Rectal smooth muscle tissue (tissue), 1 donor: ENCODE measurements around the gene XYLT2.
A peak's percentile ranks its signal among the peaks of the same experiment; 100 is the strongest.
"Not testable (repeated sequence)": the region's sequence is repeated elsewhere in the genome, so short reads cannot be mapped to it uniquely, and the experiment has no call there.

Experiments used
- H3K27ac ChIP-seq: one replicate; pipeline ENCODE4 v1.7.0; 2013; ENCODE audit warnings: low read depth, low read length, inconsistent platforms
- H3K27me3 ChIP-seq: one replicate; pipeline ENCODE4 v1.7.0; 2013; ENCODE audit warnings: low read length; ENCODE audit not compliant: control insufficient read depth, insufficient read depth
- H3K36me3 ChIP-seq: one replicate; pipeline ENCODE4 v1.7.0; 2013; ENCODE audit warnings: low read length; ENCODE audit not compliant: control insufficient read depth, insufficient read depth
- H3K4me1 ChIP-seq: one replicate; pipeline ENCODE4 v1.7.0; 2013; ENCODE audit warnings: low read length; ENCODE audit not compliant: control insufficient read depth, insufficient read depth
- H3K4me3 ChIP-seq: one replicate; pipeline ENCODE4 v1.7.0; 2013; ENCODE audit warnings: low read length
- H3K9ac ChIP-seq: one replicate; pipeline ENCODE4 v1.7.0; 2013; ENCODE audit warnings: low read length

The XYLT2 gene

GRCh38 chr17:50326831-50327364, 19.0 kb upstream of the XYLT2 start:
- no peak overlapping the region for H3K9ac ChIP-seq
- no peaks in the 10 kb centered on the region for H3K27me3 ChIP-seq
- no peak overlapping the region for H3K4me3 ChIP-seq
- H3K4me1 ChIP-seq = no peaks in the 10 kb centered on the region
- no peak overlapping the region for H3K27ac ChIP-seq
- no peaks in the 10 kb centered on the region for H3K36me3 ChIP-seq

- no peak overlapping the region for H3K27ac ChIP-seq
- no peak overlapping the region for H3K4me3 ChIP-seq
These were observed 17.3 kb upstream of the XYLT2 start for GRCh38 chr17:50328363-50329325.

GRCh38 chr17:50329716-50330115, 16.2 kb upstream of the XYLT2 start:
- Histone ChIP-seq H3K9ac (no peak overlapping the region), H3K36me3 (no peaks in the 10 kb centered on the region), H3K4me3 (no peak overlapping the region), H3K27me3 (no peaks in the 10 kb centered on the region), H3K27ac (no peak overlapping the region), H3K4me1 (no peaks in the 10 kb centered on the region)

More at GRCh38 chr17:50328363-50329325, 17.3 kb upstream of the XYLT2 start:
- Histone ChIP-seq H3K9ac (no peak overlapping the region), H3K36me3 (no peaks in the 10 kb centered on the region), H3K4me1 (no peaks in the 10 kb centered on the region), H3K27me3 (no peaks in the 10 kb centered on the region)

GRCh38 chr17:50330151-50330775, 15.7 kb upstream of the XYLT2 start:
- no peaks in the 10 kb centered on the region for H3K36me3 ChIP-seq
- H3K4me3 ChIP-seq = no peak overlapping the region
- H3K9ac ChIP-seq = no peak overlapping the region
- no peaks in the 10 kb centered on the region for H3K4me1 ChIP-seq
- H3K27me3 ChIP-seq = no peaks in the 10 kb centered on the region
- H3K27ac ChIP-seq = no peak overlapping the region

GRCh38 chr17:50331085-50331791, 14.7 kb upstream of the XYLT2 start:
- Histone ChIP-seq H3K9ac (no peak overlapping the region), H3K4me1 (no peaks in the 10 kb centered on the region), H3K4me3 (no peak overlapping the region), H3K36me3 (no peaks in the 10 kb centered on the region), H3K27ac (no peak overlapping the region), H3K27me3 (no peaks in the 10 kb centered on the region)

GRCh38 chr17:50332196-50332595, 13.7 kb upstream of the XYLT2 start:
- Histone ChIP-seq H3K27ac (no peak overlapping the region), H3K27me3 (no peaks in the 10 kb centered on the region), H3K9ac (no peak overlapping the region), H3K4me3 (no peak overlapping the region), H3K36me3 (no peaks in the 10 kb centered on the region), H3K4me1 (no peaks in the 10 kb centered on the region)

- H3K4me1 ChIP-seq, H3K27ac ChIP-seq, H3K36me3 ChIP-seq, H3K27me3 ChIP-seq, H3K9ac ChIP-seq, H3K4me3 ChIP-seq: not testable (repeated sequence)
These were observed 12.5 kb upstream of the XYLT2 start for GRCh38 chr17:50333291-50334057.

GRCh38 chr17:50337956-50338355, 8.0 kb upstream of the XYLT2 start:
- no peak overlapping the region for H3K4me3 ChIP-seq
- no peak overlapping the region for H3K9ac ChIP-seq
- no peaks in the 10 kb centered on the region for H3K4me1 ChIP-seq
- H3K27me3 ChIP-seq = no peaks in the 10 kb centered on the region
- H3K36me3 ChIP-seq = no peaks in the 10 kb centered on the region
- no peak overlapping the region for H3K27ac ChIP-seq

GRCh38 chr17:50338645-50339044, 7.3 kb upstream of the XYLT2 start:
- H3K4me1 ChIP-seq = no peaks in the 10 kb centered on the region
- H3K9ac ChIP-seq = no peak overlapping the region
- no peaks in the 10 kb centered on the region for H3K36me3 ChIP-seq

GRCh38 chr17:50339381-50339780, 6.5 kb upstream of the XYLT2 start:
- Histone ChIP-seq H3K4me1 (no peaks in the 10 kb centered on the region), H3K36me3 (no peaks in the 10 kb centered on the region), H3K9ac (no peak overlapping the region), H3K27ac (no peak overlapping the region), H3K4me3 (no peak overlapping the region), H3K27me3 (no peaks in the 10 kb centered on the region)

More at GRCh38 chr17:50338645-50339044, 7.3 kb upstream of the XYLT2 start:
- no peaks in the 10 kb centered on the region for H3K27me3 ChIP-seq
- no peak overlapping the region for H3K27ac ChIP-seq
- no peak overlapping the region for H3K4me3 ChIP-seq

GRCh38 chr17:50344731-50345365, 1.1 kb upstream of the XYLT2 start:
- no peaks in the 10 kb centered on the region for H3K27me3 ChIP-seq
- H3K4me3 ChIP-seq = peak overlapping the region; percentile 84
- peaks cover 13% of the 10 kb centered on the region for H3K4me1 ChIP-seq
- H3K9ac ChIP-seq = no peak overlapping the region
- H3K27ac ChIP-seq = no peak overlapping the region
- no peaks in the 10 kb centered on the region for H3K36me3 ChIP-seq
